ENCODE results near the gene MAJIN. TPM values are rescaled to one million over a fixed set of nuclear protein-coding genes. Genes with fewer than 3 reads are reported as not detected.
A peak's percentile ranks its signal among the peaks of the same experiment; 100 is the strongest.

The MAJIN gene
- total and polyA plus RNA-seq, 9 of the 15 experiments (the other 6 are each of a cell fraction or from before 2014, with no cell fraction given), result 0.17 to 0.83 (median 0.24) TPM; not detected in 2

DNA sequence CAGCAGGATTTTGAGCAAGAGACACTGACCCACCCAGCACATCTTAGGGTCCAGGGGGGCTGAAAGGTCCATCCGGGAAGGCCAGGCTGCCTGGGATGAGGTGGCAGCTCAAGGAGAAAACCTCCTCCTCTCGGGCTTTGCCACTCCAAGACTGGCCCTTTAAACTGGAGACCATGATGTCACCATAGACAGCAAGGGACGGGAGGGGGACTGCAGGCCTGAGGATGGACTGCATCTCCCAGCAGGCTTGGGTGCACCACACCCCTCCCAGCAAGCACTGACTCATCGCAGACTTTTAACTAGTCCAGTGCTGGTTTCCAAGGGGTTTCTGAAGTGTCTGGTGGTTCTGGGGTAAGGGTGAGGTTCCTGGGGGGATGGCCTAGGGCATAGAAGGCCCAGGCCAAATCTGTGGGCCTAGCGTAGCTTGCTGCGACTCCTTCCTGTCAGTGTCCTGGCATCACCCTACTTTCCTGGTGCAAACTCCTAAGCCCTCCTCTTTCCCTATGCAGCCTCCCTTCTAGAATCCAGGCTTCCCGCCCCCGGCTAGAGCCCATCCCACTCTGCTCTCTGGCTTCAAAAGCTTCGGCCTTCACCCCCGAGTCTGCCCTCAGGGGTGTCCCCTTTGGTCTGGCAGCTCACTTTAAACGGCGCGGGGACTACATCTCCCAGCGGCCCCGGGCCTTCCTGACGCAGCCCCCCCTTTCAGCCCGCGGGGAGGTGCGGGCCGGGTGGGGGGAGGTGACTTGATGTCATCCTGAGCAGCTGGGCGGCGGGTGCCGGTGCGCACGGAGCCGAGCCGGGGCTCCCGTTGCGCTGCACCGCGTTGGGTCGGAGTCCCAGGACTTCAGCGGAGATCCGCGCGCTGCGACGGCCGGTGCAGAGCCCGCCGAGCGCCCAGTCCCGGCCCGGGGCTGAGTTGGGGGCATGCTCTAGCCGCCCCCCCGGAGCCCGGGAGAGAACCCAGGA lies 47.7 kb downstream of the MAJIN start, which contains the start of gene PPP2R5B (continued):
- TF ChIP-seq RAD51 (IDR thresholded peaks at IDR 0.05; ENCODE audit: borderline replicate concordance, low read depth) (no peak), IRF2 (CRISPR knock-in tag; IDR thresholded peaks at IDR 0.05) (no peak), DIDO1 (tag; IDR thresholded peaks at IDR 0.05; ENCODE audit: low read depth) (no peak), ZFP36 (IDR thresholded peaks at IDR 0.05; ENCODE audit: low read depth, low read length, partially characterized antibody) (no peak), TBL1XR1 (IDR thresholded peaks at IDR 0.05; ENCODE audit: low read length in 2 of 2) (peak in 1 of 2 experiments; percentile 10; a peak in 1 of 4 replicates), ZNF780A (CRISPR knock-in tag; IDR thresholded peaks at IDR 0.05) (no peak), YY1 (IDR thresholded peaks at IDR 0.05; ENCODE audit: borderline replicate concordance in 1 of 3, control insufficient read depth in 1 of 3, extremely low read depth in 1 of 3, insufficient read depth in 3 of 3, insufficient read length in 1 of 3, insufficient replicate concordance in 2 of 3, low read depth in 1 of 3, low read length in 2 of 3) (peak in 2 of 3 experiments; percentile 18 to 56), CHD1 (IDR thresholded peaks at IDR 0.05; ENCODE audit: low read length) (no peak), KAT8 (IDR thresholded peaks at IDR 0.05; ENCODE audit: low read depth) (no peak), STAT5A (IDR thresholded peaks at IDR 0.05; ENCODE audit: borderline replicate concordance, low read length) (no peak), TEAD4 (IDR thresholded peaks at IDR 0.05; ENCODE audit: low read length) (no peak; the same call in 1 of the 2 replicates), TEAD4 (CRISPR knock-in tag; IDR thresholded peaks at IDR 0.05; ENCODE audit: borderline replicate concordance) (no peak), SAFB2 (IDR thresholded peaks at IDR 0.05; ENCODE audit: borderline replicate concordance, low read depth, low read length, severe bottlenecking) (no peak), FOXJ3 (CRISPR knock-in tag; IDR thresholded peaks at IDR 0.05) (no peak), ZNF165 (CRISPR knock-in tag; IDR thresholded peaks at IDR 0.05; ENCODE audit: borderline replicate concordance) (no peak), TSC22D4 (tag; IDR thresholded peaks at IDR 0.05) (no peak), SRF (CRISPR knock-in tag; IDR thresholded peaks at IDR 0.05) (peak in 1 of 2 experiments; percentile 42; a peak in 1 of 4 replicates), HDAC2 (IDR thresholded peaks at IDR 0.05) (peak; percentile 80), PHF8 (IDR thresholded peaks at IDR 0.05; ENCODE audit: borderline replicate concordance, low read length) (peak; percentile 44; the same call in 1 of the 2 replicates)
- TF ChIP-seq, protein P1, sequence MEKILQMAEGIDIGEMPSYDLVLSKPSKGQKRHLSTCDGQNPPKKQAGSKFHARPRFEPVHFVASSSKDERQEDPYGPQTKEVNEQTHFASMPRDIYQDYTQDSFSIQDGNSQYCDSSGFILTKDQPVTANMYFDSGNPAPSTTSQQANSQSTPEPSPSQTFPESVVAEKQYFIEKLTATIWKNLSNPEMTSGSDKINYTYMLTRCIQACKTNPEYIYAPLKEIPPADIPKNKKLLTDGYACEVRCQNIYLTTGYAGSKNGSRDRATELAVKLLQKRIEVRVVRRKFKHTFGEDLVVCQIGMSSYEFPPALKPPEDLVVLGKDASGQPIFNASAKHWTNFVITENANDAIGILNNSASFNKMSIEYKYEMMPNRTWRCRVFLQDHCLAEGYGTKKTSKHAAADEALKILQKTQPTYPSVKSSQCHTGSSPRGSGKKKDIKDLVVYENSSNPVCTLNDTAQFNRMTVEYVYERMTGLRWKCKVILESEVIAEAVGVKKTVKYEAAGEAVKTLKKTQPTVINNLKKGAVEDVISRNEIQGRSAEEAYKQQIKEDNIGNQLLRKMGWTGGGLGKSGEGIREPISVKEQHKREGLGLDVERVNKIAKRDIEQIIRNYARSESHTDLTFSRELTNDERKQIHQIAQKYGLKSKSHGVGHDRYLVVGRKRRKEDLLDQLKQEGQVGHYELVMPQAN (IDR thresholded peaks at IDR 0.05; ENCODE audit: borderline replicate concordance), result 0 out of 2 replicates have a peak, but pooled peaks have one; percentile 38
- TF ChIP-seq, protein P2, sequence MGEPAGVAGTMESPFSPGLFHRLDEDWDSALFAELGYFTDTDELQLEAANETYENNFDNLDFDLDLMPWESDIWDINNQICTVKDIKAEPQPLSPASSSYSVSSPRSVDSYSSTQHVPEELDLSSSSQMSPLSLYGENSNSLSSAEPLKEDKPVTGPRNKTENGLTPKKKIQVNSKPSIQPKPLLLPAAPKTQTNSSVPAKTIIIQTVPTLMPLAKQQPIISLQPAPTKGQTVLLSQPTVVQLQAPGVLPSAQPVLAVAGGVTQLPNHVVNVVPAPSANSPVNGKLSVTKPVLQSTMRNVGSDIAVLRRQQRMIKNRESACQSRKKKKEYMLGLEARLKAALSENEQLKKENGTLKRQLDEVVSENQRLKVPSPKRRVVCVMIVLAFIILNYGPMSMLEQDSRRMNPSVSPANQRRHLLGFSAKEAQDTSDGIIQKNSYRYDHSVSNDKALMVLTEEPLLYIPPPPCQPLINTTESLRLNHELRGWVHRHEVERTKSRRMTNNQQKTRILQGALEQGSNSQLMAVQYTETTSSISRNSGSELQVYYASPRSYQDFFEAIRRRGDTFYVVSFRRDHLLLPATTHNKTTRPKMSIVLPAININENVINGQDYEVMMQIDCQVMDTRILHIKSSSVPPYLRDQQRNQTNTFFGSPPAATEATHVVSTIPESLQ (CRISPR knock-in tag; IDR thresholded peaks at IDR 0.05), result no peak
- TF ChIP-seq, protein P3, sequence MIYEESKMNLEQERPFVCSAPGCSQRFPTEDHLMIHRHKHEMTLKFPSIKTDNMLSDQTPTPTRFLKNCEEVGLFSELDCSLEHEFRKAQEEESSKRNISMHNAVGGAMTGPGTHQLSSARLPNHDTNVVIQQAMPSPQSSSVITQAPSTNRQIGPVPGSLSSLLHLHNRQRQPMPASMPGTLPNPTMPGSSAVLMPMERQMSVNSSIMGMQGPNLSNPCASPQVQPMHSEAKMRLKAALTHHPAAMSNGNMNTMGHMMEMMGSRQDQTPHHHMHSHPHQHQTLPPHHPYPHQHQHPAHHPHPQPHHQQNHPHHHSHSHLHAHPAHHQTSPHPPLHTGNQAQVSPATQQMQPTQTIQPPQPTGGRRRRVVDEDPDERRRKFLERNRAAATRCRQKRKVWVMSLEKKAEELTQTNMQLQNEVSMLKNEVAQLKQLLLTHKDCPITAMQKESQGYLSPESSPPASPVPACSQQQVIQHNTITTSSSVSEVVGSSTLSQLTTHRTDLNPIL (CRISPR knock-in tag; IDR thresholded peaks at IDR 0.05), result no peak

All from K562 (cell line).